Keratinocyte (primary cell): ENCODE data around the gene SLC25A14.

Experiments used
- EZH2 ChIP-seq: IDR thresholded peaks from one replicate; pipeline ENCODE4 v1.6.1; 2012; ENCODE audit warnings: inconsistent platforms, mild to moderate bottlenecking, low read length, moderate library complexity
- TF ChIP-seq, protein P1 (sequence below), 3 experiments: IDR thresholded peaks in 1 of 3; conservative IDR thresholded peaks in 1 of 3; optimal IDR thresholded peaks in 1 of 3; 2 replicates in 2 of 3; 3 replicates in 1 of 3; pipeline versions ENCODE3 to v1.5.1; 2011; ENCODE audit warnings: low read length in 3 of 3, mild to moderate bottlenecking in 3 of 3, moderate library complexity in 2 of 3, control low read depth in 1 of 3, inconsistent platforms in 1 of 3; ENCODE audit not compliant: insufficient read depth in 2 of 3; ENCODE audit errors: extremely low read depth in 1 of 3

DNA sequence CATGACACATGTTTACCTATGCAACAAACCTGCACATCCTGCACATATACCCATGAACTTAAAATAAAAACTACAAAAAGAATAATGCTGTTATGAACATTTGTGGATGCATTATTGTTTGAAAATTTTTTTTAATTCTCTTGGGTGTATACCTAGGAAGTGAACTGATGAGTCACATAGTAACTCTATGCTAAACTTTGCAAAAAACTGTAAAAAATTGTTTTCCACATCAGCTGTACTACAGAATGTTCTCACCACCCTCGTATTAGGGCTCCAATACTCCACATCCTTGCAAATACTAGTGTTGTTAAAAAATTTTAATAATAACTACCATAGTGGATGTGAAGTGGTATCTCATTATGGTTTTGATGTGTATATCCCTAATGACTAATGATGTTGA is 37.7 kb upstream of the SLC25A14 start:
- TF ChIP-seq EZH2 = no peak
- TF ChIP-seq, protein P1, sequence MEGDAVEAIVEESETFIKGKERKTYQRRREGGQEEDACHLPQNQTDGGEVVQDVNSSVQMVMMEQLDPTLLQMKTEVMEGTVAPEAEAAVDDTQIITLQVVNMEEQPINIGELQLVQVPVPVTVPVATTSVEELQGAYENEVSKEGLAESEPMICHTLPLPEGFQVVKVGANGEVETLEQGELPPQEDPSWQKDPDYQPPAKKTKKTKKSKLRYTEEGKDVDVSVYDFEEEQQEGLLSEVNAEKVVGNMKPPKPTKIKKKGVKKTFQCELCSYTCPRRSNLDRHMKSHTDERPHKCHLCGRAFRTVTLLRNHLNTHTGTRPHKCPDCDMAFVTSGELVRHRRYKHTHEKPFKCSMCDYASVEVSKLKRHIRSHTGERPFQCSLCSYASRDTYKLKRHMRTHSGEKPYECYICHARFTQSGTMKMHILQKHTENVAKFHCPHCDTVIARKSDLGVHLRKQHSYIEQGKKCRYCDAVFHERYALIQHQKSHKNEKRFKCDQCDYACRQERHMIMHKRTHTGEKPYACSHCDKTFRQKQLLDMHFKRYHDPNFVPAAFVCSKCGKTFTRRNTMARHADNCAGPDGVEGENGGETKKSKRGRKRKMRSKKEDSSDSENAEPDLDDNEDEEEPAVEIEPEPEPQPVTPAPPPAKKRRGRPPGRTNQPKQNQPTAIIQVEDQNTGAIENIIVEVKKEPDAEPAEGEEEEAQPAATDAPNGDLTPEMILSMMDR (optimal IDR thresholded peaks at IDR 0.05 in 1 of 3, IDR thresholded peaks at IDR 0.05 in 1 of 3, conservative IDR thresholded peaks at IDR 0.05 in 1 of 3; ENCODE audit: extremely low read depth in 1 of 3, insufficient read depth in 2 of 3, low read length in 3 of 3) = no peak
